Measurements from ENCODE around the gene CTNNA2.

- TF ChIP-seq POLR2A (IDR thresholded peaks at IDR 0.05) (no peak), POLR2AphosphoS5 (IDR thresholded peaks at IDR 0.05) (no peak)
These were observed 861.3 kb downstream of the CTNNA2 start for GRCh38 chr2:80374105-80374504.
